Camera-type eye (tissue), 1 donor: ENCODE measurements around the gene RESP18. TPM values are rescaled to one million over a fixed set of nuclear protein-coding genes. Genes with fewer than 3 reads are reported as not detected.

Experiments used
- total RNA-seq: library from RNA; depleted of rRNA; stranded (reverse); fragments of >200 nt; gene quantifications from one replicate; pipeline ENCODE4 v1.2.3, GENCODE V29; 2014

Gene RESP18
- total RNA-seq, result not detected

GRCh38 chr2:219332542-219332941, at the start of gene RESP18:
TSS of gene RESP18 (minus strand) at chr2:219332744.

DNA sequence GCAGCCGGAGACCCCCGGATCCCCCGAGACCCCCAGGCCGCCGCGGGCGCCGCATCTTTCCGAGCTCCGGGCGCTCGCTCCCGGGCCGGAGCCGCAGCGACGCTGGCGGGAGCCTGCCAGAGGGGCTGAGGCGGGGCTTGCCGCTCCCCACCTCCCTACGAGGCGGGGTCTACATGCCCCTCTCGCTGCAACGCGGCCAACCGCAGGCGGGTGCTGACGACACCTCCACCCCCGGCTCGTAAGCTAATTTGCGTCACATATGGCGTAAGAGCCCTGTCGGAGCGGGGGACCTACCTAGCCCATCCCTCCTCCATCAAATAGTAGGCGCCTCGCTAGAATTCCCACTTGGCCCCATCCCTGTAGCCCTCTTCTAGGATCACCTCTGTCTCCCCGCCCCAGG, 23.3 kb downstream of the RESP18 start, which contains the start of gene PTPRN:
TSS of gene PTPRN (minus strand) at position 124 of the 400 bp plus-strand sequence. CDS start at position 55, 69 bp downstream.

GRCh38 chr2:219279151-219279915, 53.2 kb downstream of the RESP18 start, which contains the start of gene DNAJB2:
TSS of gene DNAJB2 (plus strand) at chr2:219279366. CDS start at chr2:219279834, 468 bp downstream.

Other genes starting within 250 kb of the RESP18 start
- 12.1 TPM for gene NHEJ1, start 171.9 kb downstream of the RESP18 start, total RNA-seq
- 1.3 TPM for gene SLC23A3, start 162.7 kb downstream of the RESP18 start, total RNA-seq
- 30.5 TPM for gene CNPPD1, start 155.8 kb downstream of the RESP18 start, total RNA-seq
- gene RETREG2, start 154.5 kb downstream of the RESP18 start, total RNA-seq, result 66.2 TPM
- 22.6 TPM for gene ZFAND2B, start 126.0 kb downstream of the RESP18 start, total RNA-seq
- 24.2 TPM for gene ABCB6, start 113.8 kb downstream of the RESP18 start, total RNA-seq
- 46.7 TPM for gene ATG9A, start 103.1 kb downstream of the RESP18 start, total RNA-seq
- 91.3 TPM for gene ANKZF1, start 102.9 kb downstream of the RESP18 start, total RNA-seq
- gene GLB1L, start 87.3 kb downstream of the RESP18 start, total RNA-seq, result 15.2 TPM
- gene STK16, start 87.3 kb downstream of the RESP18 start, total RNA-seq, result 17.9 TPM
- gene TUBA4B, start 79.5 kb downstream of the RESP18 start, total RNA-seq, result not detected
- gene TUBA4A, start 78.8 kb downstream of the RESP18 start, total RNA-seq, result 20.5 TPM
- gene DNAJB2, start 53.4 kb downstream of the RESP18 start, total RNA-seq, result 91.9 TPM
- gene PTPRN, start 23.3 kb downstream of the RESP18 start, total RNA-seq, result 22.0 TPM
- gene DNPEP, start 55.2 kb upstream of the RESP18 start, total RNA-seq, result 32.5 TPM
- gene DES, start 85.6 kb upstream of the RESP18 start, total RNA-seq, result 249 TPM
- 17.4 TPM for gene SPEG, start 102.1 kb upstream of the RESP18 start, total RNA-seq
- gene GMPPA, start 166.1 kb upstream of the RESP18 start, total RNA-seq, result 25.4 TPM
- gene ASIC4, start 181.7 kb upstream of the RESP18 start, total RNA-seq, result 28.8 TPM
- gene CHPF, start 211.1 kb upstream of the RESP18 start, total RNA-seq, result 165 TPM
- gene TMEM198, start 211.3 kb upstream of the RESP18 start, total RNA-seq, result 8.6 TPM
- 149 TPM for gene OBSL1, start 238.8 kb upstream of the RESP18 start, total RNA-seq
- gene INHA, start 239.6 kb upstream of the RESP18 start, total RNA-seq, result 0.82 TPM